SK-N-MC (cell line): ENCODE data around the gene NRN1L.
"Not testable (repeated sequence)": the region's sequence is repeated elsewhere in the genome, so short reads cannot be mapped to it uniquely, and the experiment has no call there.

Source experiments
- DNase-seq: peaks from one replicate; pipeline ENCODE4 v3.0.0-alpha.2; 2011; ENCODE audit warnings: low read depth, low spot score
- H3K27ac ChIP-seq: fragments of 200-600 bp; sonication (generic); 2 replicates; pipeline ENCODE4 v1.5.1; 2016; ENCODE audit warnings: mixed run types
- H3K36me3 ChIP-seq: fragments of 200-600 bp; sonication (generic); 2 replicates; pipeline ENCODE4 v1.6.1; 2017; ENCODE audit warnings: antibody characterized with exemption, low read length, mixed read lengths; ENCODE audit not compliant: insufficient read depth
- H3K4me3 ChIP-seq: fragments of 200-600 bp; sonication (generic); 2 replicates; pipeline ENCODE4 v1.5.1; 2016
- H3K9ac ChIP-seq: fragments of 200-600 bp; sonication (generic); 2 replicates; pipeline ENCODE4 v1.8.0; 2017; ENCODE audit warnings: mixed run types, mixed read lengths; ENCODE audit not compliant: insufficient read length
- H3K9me3 ChIP-seq: fragments of 200-600 bp; sonication (generic); 2 replicates; pipeline ENCODE4 v1.6.1; 2017; ENCODE audit warnings: low read depth, mild to moderate bottlenecking, antibody characterized with exemption, low read length, moderate library complexity, mixed read lengths
- EZH2 ChIP-seq: fragments of 200-600 bp; sonication (generic); IDR thresholded peaks from one replicate; pipeline ENCODE4 v1.6.1; 2017; ENCODE audit warnings: antibody characterized with exemption
- FOXP2 ChIP-seq: optimal IDR thresholded peaks from 2 replicates; pipeline ENCODE3; 2011; ENCODE audit warnings: mild to moderate bottlenecking, moderate library complexity; ENCODE audit not compliant: insufficient read depth; ENCODE audit errors: extremely low read length, control extremely low read depth
- POLR2AphosphoS5 ChIP-seq: IDR thresholded peaks from 2 replicates; pipeline ENCODE4 v1.6.1; 2012; ENCODE audit warnings: mild to moderate bottlenecking, low read depth, low read length, borderline replicate concordance

Gene NRN1L

GRCh38 chr16:67914758-67915495, 30.2 kb downstream of the NRN1L start:
- Histone ChIP-seq H3K36me3 (no peaks in the 10 kb centered on the region), H3K9ac (no peak overlapping the region), H3K27ac (no peak overlapping the region), H3K4me3 (no peak overlapping the region), H3K9me3 (no peaks in the 10 kb centered on the region)
- no peak for DNase-seq
- no peak for TF ChIP-seq POLR2AphosphoS5
- TF ChIP-seq EZH2, result no peak
- no peak for TF ChIP-seq FOXP2

- not testable (repeated sequence) for H3K27ac ChIP-seq, DNase-seq, H3K4me3 ChIP-seq, H3K9me3 ChIP-seq, H3K36me3 ChIP-seq, H3K9ac ChIP-seq
Measured at GRCh38 chr16:67915496-67915769, 30.7 kb downstream of the NRN1L start.

GRCh38 chr16:67915831-67916723, 31.4 kb downstream of the NRN1L start:
- no peak for TF ChIP-seq EZH2
- no peak for TF ChIP-seq POLR2AphosphoS5
- no peak for TF ChIP-seq FOXP2
- no peak overlapping the region for H3K4me3 ChIP-seq
- DNase-seq, result no peak
- no peaks in the 10 kb centered on the region for H3K9me3 ChIP-seq
- no peak overlapping the region for H3K27ac ChIP-seq
- no peaks in the 10 kb centered on the region for H3K36me3 ChIP-seq
- no peak overlapping the region for H3K9ac ChIP-seq

GRCh38 chr16:67917140-67917851, 32.6 kb downstream of the NRN1L start:
- no peak for TF ChIP-seq EZH2
- TF ChIP-seq FOXP2, result no peak
- no peak for TF ChIP-seq POLR2AphosphoS5
- Histone ChIP-seq H3K36me3 (no peaks in the 10 kb centered on the region), H3K27ac (no peak overlapping the region), H3K4me3 (no peak overlapping the region), H3K9me3 (no peaks in the 10 kb centered on the region), H3K9ac (no peak overlapping the region)
- no peak for DNase-seq

- Histone ChIP-seq H3K9ac (no peak overlapping the region), H3K9me3 (no peaks in the 10 kb centered on the region), H3K4me3 (no peak overlapping the region), H3K36me3 (no peaks in the 10 kb centered on the region), H3K27ac (no peak overlapping the region)
- DNase-seq, result no peak
- TF ChIP-seq FOXP2, result no peak
- no peak for TF ChIP-seq EZH2
- TF ChIP-seq POLR2AphosphoS5, result no peak
Measured at GRCh38 chr16:67917852-67918236, 33.2 kb downstream of the NRN1L start.

- Histone ChIP-seq H3K4me3 (no peak overlapping the region), H3K9ac (no peak overlapping the region), H3K9me3 (no peaks in the 10 kb centered on the region), H3K27ac (no peak overlapping the region), H3K36me3 (no peaks in the 10 kb centered on the region)
- no peak for DNase-seq
- TF ChIP-seq POLR2AphosphoS5 (no peak), EZH2 (no peak), FOXP2 (no peak)
Measured at GRCh38 chr16:67919622-67920221, 35.0 kb downstream of the NRN1L start.

GRCh38 chr16:67922221-67922620, 37.5 kb downstream of the NRN1L start:
- Histone ChIP-seq H3K36me3 (no peaks in the 10 kb centered on the region), H3K9me3 (no peaks in the 10 kb centered on the region), H3K4me3 (no peak overlapping the region), H3K9ac (no peak overlapping the region), H3K27ac (no peak overlapping the region)
- DNase-seq, result no peak
- TF ChIP-seq FOXP2 (no peak), POLR2AphosphoS5 (no peak), EZH2 (no peak)

- H3K36me3 ChIP-seq, result no peaks in the 10 kb centered on the region
- no peak overlapping the region for H3K4me3 ChIP-seq
- TF ChIP-seq EZH2 (no peak), FOXP2 (no peak), POLR2AphosphoS5 (no peak)
- H3K9me3 ChIP-seq, result no peaks in the 10 kb centered on the region
- no peak overlapping the region for H3K9ac ChIP-seq
- H3K27ac ChIP-seq, result no peak overlapping the region
- DNase-seq, result no peak
Measured at GRCh38 chr16:67922740-67923139, 38.1 kb downstream of the NRN1L start.

GRCh38 chr16:67923414-67924116, 38.9 kb downstream of the NRN1L start:
- no peaks in the 10 kb centered on the region for H3K36me3 ChIP-seq
- H3K9me3 ChIP-seq, result no peaks in the 10 kb centered on the region
- no peak for TF ChIP-seq EZH2
- no peak for TF ChIP-seq POLR2AphosphoS5
- no peak for TF ChIP-seq FOXP2
- H3K4me3 ChIP-seq, result no peak overlapping the region
- H3K9ac ChIP-seq, result no peak overlapping the region
- DNase-seq, result no peak
- no peak overlapping the region for H3K27ac ChIP-seq
